Endodermal cell (in vitro differentiated cells): ENCODE data around the gene ANO5. TPM values are rescaled to one million over a fixed set of nuclear protein-coding genes. Genes with fewer than 3 reads are reported as not detected.

Source experiments
- DNase-seq: peaks from one replicate; pipeline ENCODE4 v3.0.0-alpha.2; 2017
- H3K27ac ChIP-seq: 2 replicates; pipeline ENCODE4 v1.5.1; 2013; ENCODE audit warnings: mild to moderate bottlenecking, low read depth, low read length, moderate library complexity
- H3K27me3 ChIP-seq: 2 replicates; pipeline ENCODE4 v1.6.1; 2013; ENCODE audit warnings: mild to moderate bottlenecking, low read length, moderate library complexity; ENCODE audit not compliant: insufficient read depth, control insufficient read depth, poor library complexity, severe bottlenecking
- H3K36me3 ChIP-seq: 2 replicates; pipeline ENCODE4 v1.7.0; 2013; ENCODE audit warnings: mild to moderate bottlenecking, low read length, moderate library complexity; ENCODE audit not compliant: control insufficient read depth, insufficient read depth
- H3K4me1 ChIP-seq: one replicate; pipeline ENCODE4 v1.7.0; 2013; ENCODE audit warnings: low read length; ENCODE audit not compliant: control insufficient read depth, insufficient read depth
- H3K4me3 ChIP-seq: 2 replicates; pipeline ENCODE4 v1.5.1; 2013; ENCODE audit warnings: mild to moderate bottlenecking, low read length, moderate library complexity
- H3K9ac ChIP-seq: 2 replicates; pipeline ENCODE4 v1.6.1; 2013; ENCODE audit warnings: mild to moderate bottlenecking, low read length, moderate library complexity; ENCODE audit not compliant: poor library complexity, severe bottlenecking; ENCODE audit errors: extremely low read depth
- H3K9me3 ChIP-seq: 2 replicates; pipeline ENCODE4 v1.6.1; 2013; ENCODE audit warnings: mild to moderate bottlenecking, low read length, moderate library complexity; ENCODE audit not compliant: control insufficient read depth
- H3K27ac Mint-ChIP-seq: 2 replicates; pipeline ENCODE4 v1.8.0; 2020; ENCODE audit warnings: mixed read lengths
- H3K27me3 Mint-ChIP-seq: 2 replicates; pipeline ENCODE4 v1.8.0; 2021; ENCODE audit warnings: mild to moderate bottlenecking, mixed read lengths; ENCODE audit not compliant: insufficient read depth
- H3K36me3 Mint-ChIP-seq: 2 replicates; pipeline ENCODE4 v1.8.0; 2020; ENCODE audit warnings: low read depth, mixed read lengths
- H3K4me1 Mint-ChIP-seq: 2 replicates; pipeline ENCODE4 v1.8.0; 2020; ENCODE audit warnings: mixed read lengths
- H3K4me3 Mint-ChIP-seq: 2 replicates; pipeline ENCODE4 v1.8.0; 2020; ENCODE audit warnings: mild to moderate bottlenecking, moderate library complexity, mixed read lengths
- H3K9me3 Mint-ChIP-seq: 2 replicates; pipeline ENCODE4 v1.8.0; 2020; ENCODE audit warnings: mild to moderate bottlenecking, mixed read lengths
- WGBS, 2 experiments: methylation state at CpG; one replicate each; pipeline versions ENCODE4 v1.1.5 to v1.1.7; 2013; ENCODE audit warnings: missing lambda C conversion rate in 2 of 2, mixed read lengths in 1 of 2; ENCODE audit not compliant: insufficient coverage in 1 of 2, insufficient read length in 1 of 2; 5-methylcytosine and 5-hydroxymethylcytosine counted together
- total RNA-seq, 2 donors: library from RNA; stranded (reverse); fragmentation: NEBNext Ultra II Directional in 1 of 2; extraction: Animal tissue kit (Norgen Biotek cat#: 25700) in 1 of 2; gene quantifications; 2 replicates in 1 of 2; 3 replicates in 1 of 2; pipeline ENCODE4 v1.2.1, GENCODE V29; 2021
- TF ChIP-seq, protein P1 (sequence below): fragments of 200-600 bp; sonication (generic); conservative IDR thresholded peaks from 2 replicates; pipeline ENCODE4 v1.5.0; 2021; ENCODE audit warnings: antibody characterized with exemption, mild to moderate bottlenecking

The ANO5 gene
- total RNA-seq, 2 donors from 2014 or later = 6.2 to 8.9 TPM

DNA sequence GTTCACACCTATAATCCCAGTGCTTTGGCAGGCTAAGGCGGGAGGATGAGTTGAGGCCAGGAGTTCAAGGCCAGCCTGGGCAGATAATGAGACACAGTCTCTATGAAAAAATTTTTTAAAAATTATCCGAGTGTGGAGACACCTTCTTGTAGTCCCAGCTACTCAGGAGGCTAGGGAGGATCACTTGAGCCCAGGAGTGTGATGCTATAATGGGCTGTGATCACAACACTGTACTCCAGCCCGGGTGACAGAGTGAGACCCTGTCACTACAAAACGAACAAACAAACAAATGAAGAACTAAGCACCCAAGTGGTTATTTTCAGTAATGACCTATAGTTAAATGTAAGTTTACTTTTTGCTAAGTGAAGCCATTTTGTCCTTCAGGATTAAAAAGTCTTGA is 32.3 kb downstream of the ANO5 start:
- no peaks in the 10 kb centered on the region for H3K27me3 Mint-ChIP-seq
- no peaks in the 10 kb centered on the region for H3K4me1 Mint-ChIP-seq
- no peak overlapping the region for H3K4me3 Mint-ChIP-seq
- no peaks in the 10 kb centered on the region for H3K4me1 ChIP-seq
- H3K27ac Mint-ChIP-seq = no peak overlapping the region
- H3K36me3 Mint-ChIP-seq = no peaks in the 10 kb centered on the region
- TF ChIP-seq, protein P1, sequence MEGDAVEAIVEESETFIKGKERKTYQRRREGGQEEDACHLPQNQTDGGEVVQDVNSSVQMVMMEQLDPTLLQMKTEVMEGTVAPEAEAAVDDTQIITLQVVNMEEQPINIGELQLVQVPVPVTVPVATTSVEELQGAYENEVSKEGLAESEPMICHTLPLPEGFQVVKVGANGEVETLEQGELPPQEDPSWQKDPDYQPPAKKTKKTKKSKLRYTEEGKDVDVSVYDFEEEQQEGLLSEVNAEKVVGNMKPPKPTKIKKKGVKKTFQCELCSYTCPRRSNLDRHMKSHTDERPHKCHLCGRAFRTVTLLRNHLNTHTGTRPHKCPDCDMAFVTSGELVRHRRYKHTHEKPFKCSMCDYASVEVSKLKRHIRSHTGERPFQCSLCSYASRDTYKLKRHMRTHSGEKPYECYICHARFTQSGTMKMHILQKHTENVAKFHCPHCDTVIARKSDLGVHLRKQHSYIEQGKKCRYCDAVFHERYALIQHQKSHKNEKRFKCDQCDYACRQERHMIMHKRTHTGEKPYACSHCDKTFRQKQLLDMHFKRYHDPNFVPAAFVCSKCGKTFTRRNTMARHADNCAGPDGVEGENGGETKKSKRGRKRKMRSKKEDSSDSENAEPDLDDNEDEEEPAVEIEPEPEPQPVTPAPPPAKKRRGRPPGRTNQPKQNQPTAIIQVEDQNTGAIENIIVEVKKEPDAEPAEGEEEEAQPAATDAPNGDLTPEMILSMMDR = no peak
- no peak overlapping the region for H3K9ac ChIP-seq
- no peaks in the 10 kb centered on the region for H3K27me3 ChIP-seq
- H3K27ac ChIP-seq = no peak overlapping the region
- H3K9me3 ChIP-seq = no peaks in the 10 kb centered on the region
- no peak for DNase-seq
- no peak overlapping the region for H3K4me3 ChIP-seq
- no peaks in the 10 kb centered on the region for H3K36me3 ChIP-seq
- WGBS, 2 experiments = 91 to 100% methylated on average over 3 to 4 of the region's 4 CpGs
- H3K9me3 Mint-ChIP-seq = no peaks in the 10 kb centered on the region

DNA sequence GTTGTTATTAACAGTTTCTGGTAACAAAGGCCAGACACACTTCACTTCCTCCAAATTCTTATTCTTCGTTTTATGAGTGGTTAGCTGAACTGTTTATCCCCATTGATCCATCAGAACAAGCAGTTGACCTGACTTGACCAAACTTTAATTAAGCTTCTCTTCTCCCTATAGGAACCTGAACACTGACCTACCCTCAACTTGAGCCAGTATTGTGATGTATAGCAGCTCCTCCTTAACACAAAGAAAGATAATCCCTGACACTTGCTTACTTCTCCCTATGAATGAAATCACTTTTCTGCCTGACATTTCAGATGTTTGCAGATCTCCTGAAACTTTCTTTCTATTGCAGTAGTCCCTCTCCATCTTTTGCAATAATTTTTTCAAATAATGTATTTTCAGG is 41.9 kb downstream of the ANO5 start:
- 40 to 56% methylated on average over 1 of the region's 1 CpG for WGBS, 2 experiments
- Histone ChIP-seq H3K9me3 (no peaks in the 10 kb centered on the region), H3K27me3 (no peaks in the 10 kb centered on the region), H3K36me3 (no peaks in the 10 kb centered on the region), H3K27ac (no peak overlapping the region), H3K4me3 (no peak overlapping the region), H3K9ac (no peak overlapping the region), H3K4me1 (no peaks in the 10 kb centered on the region)
- TF ChIP-seq, protein P1 = no peak
- Mint-ChIP-seq H3K27me3 (no peaks in the 10 kb centered on the region), H3K36me3 (no peaks in the 10 kb centered on the region), H3K27ac (no peak overlapping the region), H3K4me3 (no peak overlapping the region), H3K4me1 (peaks cover 4% of the 10 kb centered on the region), H3K9me3 (no peaks in the 10 kb centered on the region)
- no peak for DNase-seq

DNA sequence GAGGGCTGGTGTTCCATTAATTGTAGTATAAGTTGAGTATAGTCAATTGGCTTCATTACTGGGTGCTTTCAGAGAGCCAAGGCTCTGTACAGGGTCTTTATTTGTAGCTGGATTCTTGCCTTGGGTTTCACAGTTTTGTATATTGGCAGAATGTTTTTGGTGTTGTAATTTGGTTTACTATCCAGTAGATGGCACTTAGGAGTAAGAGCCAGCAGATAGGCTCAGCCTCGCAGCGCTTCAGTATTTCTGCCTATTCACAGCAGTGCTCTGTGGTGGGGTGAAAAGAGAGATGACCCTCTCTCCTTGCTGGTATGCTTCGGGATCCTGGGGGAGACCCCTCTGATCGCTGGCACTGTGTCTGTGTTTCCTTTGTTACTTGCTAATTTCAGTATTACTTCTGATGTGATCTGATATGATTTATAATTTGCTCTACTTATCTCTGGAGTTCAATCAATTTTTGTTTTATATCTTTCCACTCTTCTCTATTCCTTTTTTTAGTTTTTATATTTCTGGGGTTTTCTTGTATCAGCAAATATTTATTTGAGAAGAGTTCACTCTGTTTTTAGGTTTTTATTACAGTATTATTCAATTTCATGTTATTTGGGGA is 52.2 kb downstream of the ANO5 start:
- Histone ChIP-seq H3K27me3 (no peaks in the 10 kb centered on the region), H3K36me3 (no peaks in the 10 kb centered on the region), H3K9ac (no peak overlapping the region), H3K4me1 (no peaks in the 10 kb centered on the region), H3K27ac (no peak overlapping the region), H3K9me3 (no peaks in the 10 kb centered on the region), H3K4me3 (no peak overlapping the region)
- WGBS, 2 experiments = 8% methylated on average over 4 of the region's 4 CpGs; no CpG with 5 or more reads in 1 of the 2 experiments
- Mint-ChIP-seq H3K27ac (no peak overlapping the region), H3K9me3 (no peaks in the 10 kb centered on the region), H3K36me3 (peaks cover 3% of the 10 kb centered on the region), H3K4me1 (no peaks in the 10 kb centered on the region), H3K27me3 (no peaks in the 10 kb centered on the region), H3K4me3 (no peak overlapping the region)
- peak; percentile 78 for DNase-seq
- TF ChIP-seq, protein P1 = peak; percentile 77
